Endometrial microvascular endothelial cells (primary cell): ENCODE measurements around the gene PJA2. TPM values are rescaled to one million over a fixed set of nuclear protein-coding genes. Genes with fewer than 3 reads are reported as not detected.

Source experiments
- in situ Hi-C: cut with HindIII; loops from 2 replicates; pipeline ENCODE4 v1.10.0; 2017; ENCODE audit warnings: low sequenced_read_pairs, low pct_unique_long_range_greater_than_20kb; ENCODE audit errors: inconsistent ontology term
- total RNA-seq: library from RNA; depleted of rRNA; stranded (reverse); fragments of >200 nt; gene quantifications from one replicate; pipeline ENCODE4 v1.2.3, GENCODE V29; 2015; ENCODE audit errors: inconsistent ontology term

PJA2 gene
- total RNA-seq, 1 donor from 2014 or later: 53.4 TPM

DNA sequence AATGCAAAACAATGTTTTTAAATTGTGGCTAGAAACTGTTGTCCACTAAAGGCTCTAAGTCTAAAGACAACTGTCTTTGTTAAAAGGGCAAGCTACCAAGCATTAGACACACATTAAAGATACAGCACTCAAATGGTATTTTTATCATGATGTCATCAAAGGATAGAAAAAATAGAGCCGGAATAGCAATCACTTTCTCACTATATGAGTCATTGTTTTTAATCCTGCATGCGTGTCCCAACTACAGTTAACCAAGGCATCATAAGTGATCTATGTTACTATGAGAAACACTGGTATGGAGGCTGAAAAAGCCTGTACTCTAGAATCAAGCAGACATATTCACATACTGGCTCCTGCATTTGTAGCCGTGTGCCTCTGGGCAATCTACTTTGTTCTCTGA lies 1.9 kb upstream of the PJA2 start:
- in situ Hi-C loops: no loop called here

DNA sequence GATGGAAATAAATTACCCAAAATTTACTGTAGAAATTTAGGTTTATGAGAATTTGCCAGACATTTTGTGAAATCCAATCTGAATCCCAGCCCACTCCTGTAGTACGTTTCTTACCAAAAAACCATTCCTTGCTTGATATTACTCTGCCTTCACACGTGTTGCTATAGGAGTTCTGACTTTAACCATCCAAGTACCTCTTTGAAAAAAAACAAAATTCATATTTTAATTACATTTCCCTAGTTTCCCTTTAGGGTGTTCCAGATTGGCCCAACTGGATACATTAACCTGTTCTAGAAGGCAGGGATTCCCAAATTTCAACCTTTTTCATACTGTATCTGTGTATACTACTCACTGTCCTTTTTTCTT lies 1.4 kb upstream of the PJA2 start:
- in situ Hi-C loops: no loop called here

DNA sequence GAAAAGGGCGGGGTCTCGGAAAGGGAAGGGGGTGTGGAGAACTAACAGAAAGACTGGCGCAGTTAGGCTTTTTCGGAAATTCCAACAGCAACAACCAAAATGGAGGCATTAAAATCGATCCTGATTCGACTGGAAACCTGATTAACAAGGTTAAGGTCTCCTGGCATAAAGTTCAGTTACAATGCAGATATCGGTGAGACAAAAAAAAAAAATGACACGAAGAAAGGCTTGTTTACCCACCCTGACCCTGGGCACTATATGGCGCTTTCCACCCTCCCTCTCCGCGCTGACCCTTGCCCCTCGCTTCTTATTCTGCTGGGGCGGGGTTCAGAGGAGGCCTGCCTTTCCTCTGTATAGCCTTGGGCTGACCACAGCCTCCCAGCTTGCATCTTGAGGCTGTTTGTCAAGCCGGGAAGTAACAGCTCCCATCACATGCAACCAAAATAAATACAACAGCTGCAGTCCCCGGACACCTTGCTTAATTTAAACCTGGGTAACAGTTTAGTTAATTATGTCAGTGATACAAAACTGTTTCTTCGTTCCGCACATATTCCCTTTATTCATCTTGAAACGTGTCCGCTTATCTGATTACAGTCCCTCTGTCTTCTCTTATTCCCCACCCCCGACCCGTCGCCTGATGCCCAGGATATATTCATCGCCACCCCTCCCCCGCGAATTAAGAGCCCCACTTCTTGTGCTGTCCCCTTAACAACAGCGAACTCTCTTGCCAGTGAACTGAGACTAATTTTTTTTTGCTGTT lies 795 bp upstream of the PJA2 start:
- in situ Hi-C loops: no loop called here

DNA sequence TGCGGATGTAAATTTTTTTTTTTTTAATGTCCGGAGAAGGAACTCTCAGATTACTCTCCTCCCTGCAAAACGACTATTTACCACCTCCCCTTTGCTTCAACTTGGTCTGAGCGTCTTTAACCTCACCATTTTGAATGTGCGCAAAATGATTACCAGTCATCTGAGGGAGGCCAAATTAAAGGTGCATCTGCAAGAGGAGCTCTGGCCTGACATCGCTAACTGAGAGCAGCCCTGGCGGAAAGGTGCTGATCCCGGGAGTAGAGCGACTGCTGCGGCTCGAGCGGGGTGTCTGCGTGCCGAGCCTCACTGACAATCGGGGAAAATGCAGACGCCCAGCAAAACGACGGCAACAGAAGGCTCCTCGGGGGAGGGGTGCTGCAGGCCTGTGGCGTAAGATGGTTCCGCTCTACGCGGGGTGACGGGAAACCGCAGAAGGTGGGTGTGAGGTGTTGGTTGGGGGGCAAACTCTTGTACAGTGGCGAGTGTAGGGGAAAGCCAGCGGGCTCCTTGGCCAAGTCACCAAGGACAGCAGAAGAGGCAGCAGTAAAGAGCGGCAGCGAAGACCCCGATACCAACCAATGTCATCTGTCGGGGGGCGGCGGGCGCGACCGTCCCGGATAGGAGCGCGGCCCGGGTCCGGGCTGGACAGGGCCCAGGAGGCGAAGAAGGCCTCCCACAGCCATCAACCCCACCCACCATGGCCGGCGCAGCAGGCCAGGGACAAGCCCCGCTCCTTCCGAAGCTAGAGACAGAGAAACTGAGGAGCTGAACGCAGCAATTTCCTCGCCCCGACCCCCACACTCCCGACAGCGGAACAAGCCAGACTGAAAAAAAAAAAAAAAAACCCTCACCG lies 557 bp downstream of the PJA2 start:
- in situ Hi-C loops: no loop called here

DNA sequence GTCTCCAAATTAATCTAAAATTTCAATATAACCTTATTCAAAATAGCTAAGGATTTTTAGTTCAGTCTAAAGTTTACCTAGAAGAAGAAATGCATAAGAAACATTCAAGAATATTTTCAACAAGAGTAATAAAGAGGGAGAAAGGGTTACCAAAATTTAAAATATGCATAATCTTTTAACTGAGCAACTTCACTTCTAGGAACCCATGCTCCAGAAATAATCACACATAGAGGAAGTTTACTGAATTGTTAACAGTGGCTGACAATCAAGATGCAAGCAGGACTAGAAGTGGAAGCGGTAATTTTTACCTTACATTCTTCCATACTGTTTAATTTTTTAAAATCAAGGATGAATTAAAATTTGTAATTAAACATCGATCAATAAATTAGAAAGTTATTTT lies 1.9 kb downstream of the PJA2 start:
- in situ Hi-C loops: no loop called here

DNA sequence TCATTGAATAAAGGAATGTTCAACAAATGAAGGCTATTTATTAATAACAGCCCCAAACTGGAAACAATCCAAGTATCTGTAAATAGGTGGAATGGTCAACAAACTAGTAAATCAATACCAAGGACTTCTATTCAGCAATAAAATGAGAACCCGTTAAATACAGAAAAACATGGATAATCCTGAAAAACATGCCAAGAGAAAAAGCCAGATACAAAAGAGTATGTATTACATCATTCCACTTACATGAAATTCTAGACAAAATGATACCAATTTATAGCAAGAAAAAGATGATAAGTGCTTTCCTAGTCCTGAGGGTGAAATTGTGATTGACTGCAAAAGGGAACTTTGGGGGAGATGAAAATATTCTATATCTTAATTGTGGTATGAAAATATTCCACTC lies 3.1 kb downstream of the PJA2 start:
- in situ Hi-C loops: no loop called here

DNA sequence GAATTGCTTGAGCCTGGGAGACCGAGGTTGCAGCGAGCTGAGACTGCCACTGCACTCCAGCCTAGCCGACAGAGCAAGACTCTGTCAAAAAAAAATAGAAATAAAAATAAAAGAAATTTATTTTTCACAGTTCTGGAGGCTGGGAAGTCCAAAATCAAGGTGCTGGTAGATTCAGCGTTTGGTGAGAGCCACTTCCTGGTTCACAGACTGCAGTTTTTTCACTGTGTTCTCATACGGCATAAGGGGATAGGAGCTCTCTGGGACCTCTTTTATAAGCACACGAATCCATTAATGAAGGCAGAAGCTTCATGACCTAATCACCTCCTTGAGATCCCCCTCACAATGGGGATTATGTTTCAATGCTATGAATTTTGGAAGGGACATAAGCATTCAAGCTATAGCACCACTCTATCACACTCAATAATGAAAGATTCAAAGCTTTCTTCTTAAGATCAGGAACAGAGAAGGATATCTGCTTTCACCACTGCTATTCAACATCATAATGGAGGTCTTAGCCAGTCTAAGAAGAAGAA lies 5.3 kb downstream of the PJA2 start:
- in situ Hi-C loops: no loop called here

DNA sequence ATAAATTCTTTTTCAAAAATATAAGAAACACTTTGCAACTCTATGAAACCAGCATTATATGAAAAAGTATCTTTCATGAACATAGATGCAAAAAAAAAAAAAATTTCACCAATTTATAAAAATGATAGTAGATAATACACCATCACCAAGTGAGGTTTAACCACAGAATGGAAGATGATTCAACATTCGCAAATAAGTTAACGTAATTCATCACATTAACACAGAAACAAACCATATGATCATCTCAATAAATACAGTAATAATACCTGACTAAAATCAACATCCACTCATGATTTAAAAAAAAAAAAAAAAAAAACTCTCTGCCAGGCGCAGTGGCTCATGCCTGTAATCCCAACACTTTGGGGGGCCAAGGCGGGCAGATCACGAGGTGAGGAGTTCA lies 6.3 kb downstream of the PJA2 start:
- in situ Hi-C loops: no loop called here

DNA sequence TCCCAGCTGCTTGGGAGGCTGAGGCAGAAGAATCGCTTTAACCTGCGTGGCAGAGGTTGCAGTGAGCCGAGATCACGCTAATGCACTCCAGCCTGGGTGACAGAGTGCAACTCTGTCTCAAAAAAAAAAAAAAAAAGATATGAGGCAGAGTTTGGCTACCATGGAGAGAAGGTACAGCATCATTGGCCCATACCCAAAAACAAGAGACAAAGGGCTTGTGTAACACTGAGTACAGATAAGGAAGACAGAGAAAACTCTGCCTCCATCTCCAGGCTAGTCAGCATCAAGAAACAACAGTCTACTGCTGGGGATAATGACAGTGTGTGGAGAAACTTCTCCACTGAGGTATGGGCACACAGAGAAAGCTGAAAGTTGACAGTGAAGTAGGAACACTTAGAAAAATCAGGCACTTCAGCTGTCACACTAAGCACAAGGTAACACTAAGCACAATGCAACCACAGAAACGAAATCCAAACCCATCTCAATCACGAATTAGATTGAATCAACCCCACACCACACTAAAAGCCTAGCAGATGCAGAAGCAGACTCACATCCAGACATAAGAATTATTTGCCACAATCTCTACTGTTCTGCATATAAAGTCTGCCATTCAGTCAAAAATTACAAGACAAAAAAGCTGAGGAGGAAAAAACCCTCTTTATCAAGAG lies 10.5 kb downstream of the PJA2 start:
- in situ Hi-C loops: no loop called here

DNA sequence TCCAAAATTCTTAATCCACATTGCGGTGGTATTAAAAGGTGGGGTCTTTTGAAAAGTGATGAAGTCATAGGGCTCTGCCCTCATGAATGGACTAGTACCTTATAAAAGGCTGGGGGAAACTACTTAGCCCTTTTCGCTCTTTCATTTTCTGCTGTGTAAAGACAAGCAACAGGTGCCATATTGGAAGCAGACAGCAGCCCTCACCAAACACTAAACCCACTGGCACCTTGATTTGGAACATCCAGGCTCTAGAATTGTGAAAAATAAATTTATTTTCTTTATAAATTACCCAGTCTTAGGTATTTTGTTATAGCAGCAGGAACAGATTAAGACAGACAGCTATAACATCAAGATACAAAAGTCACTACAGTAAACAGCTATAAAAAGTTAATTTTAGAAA lies 12.8 kb downstream of the PJA2 start:
- in situ Hi-C loops: no loop called here

DNA sequence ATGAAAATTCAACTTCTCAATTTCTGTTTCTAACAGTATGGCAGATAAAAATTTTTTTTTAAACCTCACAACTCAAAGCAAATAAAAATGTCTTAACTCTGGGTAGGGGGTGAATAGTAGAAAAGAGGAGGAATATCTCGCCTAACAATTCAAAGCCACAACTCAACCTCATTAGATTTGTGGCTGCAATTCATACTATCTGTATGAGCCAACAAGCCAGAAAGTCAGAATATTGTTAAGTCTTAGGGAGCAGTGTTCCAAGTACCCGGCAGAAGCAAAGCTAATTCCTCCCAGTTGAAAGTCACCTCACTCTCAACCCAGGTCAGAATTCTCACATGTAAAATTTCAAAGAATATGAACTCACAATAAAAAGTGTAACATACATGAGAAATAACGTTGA lies 15.0 kb downstream of the PJA2 start:
- in situ Hi-C loops: no loop called here

DNA sequence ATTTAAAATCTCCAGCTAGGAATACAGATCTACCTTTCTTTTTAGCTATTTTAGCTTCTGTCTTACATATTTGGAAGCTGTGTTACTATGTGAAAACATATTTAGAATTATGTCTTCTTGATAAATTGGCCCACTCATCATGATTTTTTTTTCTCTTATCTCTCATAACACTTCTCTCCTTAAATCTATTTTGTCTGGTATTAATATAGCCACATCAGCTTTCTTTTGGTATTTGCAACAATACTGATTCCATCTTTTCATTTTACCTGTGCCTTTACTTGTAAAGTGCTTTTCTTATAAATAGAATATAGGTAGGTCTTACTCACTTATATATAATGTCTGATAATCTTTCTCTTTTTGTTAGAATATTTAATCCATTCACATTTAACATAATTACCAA lies 19.6 kb downstream of the PJA2 start:
- in situ Hi-C loops: no loop called here

DNA sequence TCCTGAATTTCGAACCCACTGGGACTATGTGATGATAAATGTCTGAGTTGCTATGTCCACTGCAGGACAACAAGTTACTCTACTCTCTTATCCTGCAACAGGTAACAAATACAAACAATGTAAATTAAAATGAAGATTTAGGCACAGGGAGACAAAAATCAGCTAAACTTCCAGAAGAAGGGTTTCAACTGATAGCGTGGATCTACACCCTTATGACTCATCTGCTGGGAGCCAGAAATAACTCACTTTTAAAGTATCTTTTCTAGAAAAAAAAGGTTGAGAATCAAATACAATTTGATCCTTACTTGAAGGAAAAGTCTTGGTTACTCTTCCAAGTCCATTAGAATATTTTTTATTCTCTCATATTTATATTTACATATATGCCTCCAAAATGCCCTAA lies 21.4 kb downstream of the PJA2 start:
- in situ Hi-C loops: no loop called here

DNA sequence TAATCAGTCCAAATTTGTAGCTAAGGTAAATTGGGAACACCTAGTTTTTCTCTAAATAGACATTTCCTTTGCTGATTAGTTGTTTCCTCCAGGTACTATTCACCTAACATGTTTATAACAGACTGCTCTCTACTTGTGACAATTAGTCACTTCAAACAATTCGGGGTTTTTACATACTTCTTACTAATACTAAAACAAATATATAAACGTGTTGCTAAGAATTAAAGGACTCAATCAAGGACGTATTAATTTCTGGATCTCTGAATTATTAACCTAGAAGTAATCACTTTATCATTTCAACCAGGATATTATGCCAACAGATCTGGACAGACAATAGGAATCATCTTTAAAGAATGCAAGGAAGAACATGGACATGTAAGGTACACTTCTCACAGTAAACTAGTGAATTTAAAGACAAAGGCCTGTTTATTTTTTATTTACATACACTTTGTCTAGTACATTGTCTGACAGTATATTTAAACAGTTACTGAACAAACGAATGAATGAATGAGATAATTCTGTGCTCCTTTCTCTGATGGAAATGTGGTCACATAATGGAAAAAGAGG lies 22.3 kb downstream of the PJA2 start:
- in situ Hi-C loops: no loop called here

DNA sequence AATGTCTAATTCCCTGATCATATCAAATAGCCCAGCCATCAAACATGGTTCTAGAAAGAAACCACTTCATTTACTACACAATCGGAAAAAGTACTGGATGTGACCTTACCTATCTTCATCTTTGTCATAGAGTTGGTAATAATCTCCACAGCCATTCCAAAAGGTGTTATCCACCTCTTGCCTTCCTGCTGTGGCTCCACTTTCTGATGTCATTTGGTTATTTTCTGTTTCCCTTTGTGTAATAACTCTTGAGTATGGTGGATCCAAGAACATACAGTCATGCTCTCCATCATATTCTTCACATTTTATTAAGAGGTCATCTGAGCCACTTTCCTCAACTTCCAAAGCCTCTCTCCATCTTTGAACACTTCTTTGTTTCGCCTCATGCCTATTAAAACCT lies 31.7 kb downstream of the PJA2 start:
- in situ Hi-C loops: no loop called here

DNA sequence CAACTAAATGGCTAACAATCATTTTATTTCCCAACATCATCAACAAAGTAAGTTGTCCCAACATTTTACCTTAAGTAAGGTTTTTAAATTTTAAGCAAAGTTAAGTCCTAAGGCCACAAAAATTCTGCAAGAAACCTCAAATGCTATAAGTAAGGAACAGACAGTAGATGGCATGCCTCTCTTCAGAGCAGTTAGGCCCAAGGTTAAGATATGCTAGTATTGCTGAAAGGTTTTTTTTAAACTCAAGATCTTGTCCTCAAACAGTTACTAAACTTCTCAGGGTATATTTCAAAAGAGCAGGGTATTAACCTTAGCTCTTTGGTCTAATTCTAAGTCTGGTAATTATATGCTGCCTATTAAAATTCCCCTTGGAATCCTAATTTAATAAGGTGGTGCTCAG lies 35.1 kb downstream of the PJA2 start:
- in situ Hi-C loops: no loop called here

DNA sequence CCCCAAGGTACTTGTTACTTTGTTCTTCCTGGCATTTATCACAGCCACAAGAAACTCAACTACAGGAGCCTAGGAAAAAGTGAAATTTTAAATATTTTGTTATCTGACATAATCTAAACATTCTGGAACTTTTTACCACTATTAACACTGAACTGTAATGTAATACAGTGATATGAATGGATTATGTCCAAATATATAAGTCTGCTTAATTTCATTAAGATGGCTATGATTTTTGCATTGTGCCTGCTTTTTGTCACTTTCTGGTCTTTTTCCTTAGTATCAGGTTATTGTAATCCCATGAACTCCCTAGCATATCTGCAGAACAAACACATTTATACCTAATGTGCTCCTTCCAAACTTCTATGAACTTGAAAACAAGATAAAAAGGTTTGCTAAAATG lies 35.8 kb downstream of the PJA2 start:
- in situ Hi-C loops: no loop called here

DNA sequence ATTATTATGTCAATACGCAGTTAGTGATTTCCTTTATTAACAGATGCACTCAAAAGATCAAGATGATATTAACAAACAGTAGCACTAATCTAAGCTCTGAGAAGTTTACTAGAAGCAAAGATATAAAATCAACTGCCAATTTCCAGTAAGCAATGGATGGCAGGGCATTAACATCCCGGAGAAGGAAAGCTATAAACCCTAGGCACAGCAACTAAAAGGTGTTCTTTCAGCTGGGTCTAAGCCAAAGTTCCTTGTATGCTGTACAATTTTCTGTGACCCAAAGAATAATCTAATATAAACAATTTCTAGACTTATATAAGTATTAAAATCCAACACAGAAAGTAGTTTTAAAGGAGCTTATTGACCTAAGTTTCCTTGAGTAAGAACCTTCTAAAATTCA lies 39.4 kb downstream of the PJA2 start:
- in situ Hi-C loops: no loop called here

DNA sequence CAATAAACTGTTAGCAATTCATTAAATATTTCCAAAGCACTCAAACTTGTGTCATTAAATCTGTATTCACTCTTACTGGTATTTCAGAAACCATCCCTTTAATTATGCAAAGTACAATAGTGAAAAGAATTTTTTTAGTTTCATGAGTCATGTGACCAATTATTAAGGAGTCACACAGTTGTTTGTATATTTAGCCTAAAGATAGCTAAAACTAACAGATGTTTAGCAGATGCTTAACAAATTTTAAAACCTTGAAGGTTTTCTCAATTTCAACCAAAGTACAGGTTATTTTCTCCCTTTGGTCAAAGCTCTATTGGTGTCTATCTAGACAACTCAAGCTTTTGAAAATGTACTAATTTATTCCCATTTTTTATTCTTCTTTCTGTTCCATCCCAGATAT lies 44.1 kb downstream of the PJA2 start:
- in situ Hi-C loops: no loop called here
